GM12878 (cell line): ENCODE results near the gene FAM193A. TPM values are rescaled to one million over a fixed set of nuclear protein-coding genes. Genes with fewer than 3 reads are reported as not detected.
A peak's percentile ranks its signal among the peaks of the same experiment; 100 is the strongest.
"Not testable (repeated sequence)": the region's sequence is repeated elsewhere in the genome, so short reads cannot be mapped to it uniquely, and the experiment has no call there.

Source experiments
- ATAC-seq: fragments of 200-7000 bp; cut with Tn5 transposase; 3 replicates; pipeline ENCODE4 v1.9.1; 2020; ENCODE audit warnings: mild to moderate bottlenecking, moderate library complexity
- BruUV-seq: library from RNA; stranded (reverse); fragments of 400-500 nt; replicated peaks from 2 replicates; lab custom pipeline; 2021; lab: Mats Ljungman, UMichigan
- CTCF ChIA-PET: fragments of 300-600 bp; sonication (Branson Sonifier 250); formaldehyde crosslinking; extraction: SDS; loops from one replicate; lab custom pipeline; 2021; ENCODE audit warnings: inconsistent platforms; lab: Yijun Ruan, JAX
- POLR2A ChIA-PET: fragments of 350-600 bp; formaldehyde crosslinking; extraction: SDS; loops from one replicate; lab custom pipeline; 2021; ENCODE audit warnings: inconsistent platforms; lab: Charles Lee
- RAD21 ChIA-PET: fragments of 300-600 bp; sonication (Branson Sonifier 250); formaldehyde crosslinking; loops from one replicate; lab custom pipeline; 2023; ENCODE audit warnings: antibody characterized with exemption; ENCODE audit not compliant: unreplicated experiment; lab: Charles Lee
- SMC1A ChIA-PET: fragments of 300-600 bp; sonication (Branson Sonifier 250); formaldehyde crosslinking; loops from one replicate; lab custom pipeline; 2023; ENCODE audit not compliant: unreplicated experiment, uncharacterized antibody; lab: Charles Lee
- DNase-seq: peaks from one replicate; pipeline ENCODE4 v3.0.0-alpha.2; 2011; ENCODE audit warnings: low read depth, low spot score
- FAIRE-seq: peaks from 3 replicates; lab custom pipeline; 2011; peaks lifted over from hg19 to GRCh38; lab: Jason Lieb, UNC
- H2AFZ ChIP-seq: 2 replicates; pipeline ENCODE4 v1.6.0; 2011; ENCODE audit warnings: low read depth, low read length, control low read depth; ENCODE audit not compliant: control insufficient read depth
- H3K27ac ChIP-seq: 2 replicates; pipeline ENCODE4 v1.5.1; 2011; ENCODE audit warnings: control low read depth; ENCODE audit not compliant: control insufficient read depth, insufficient read depth
- H3K27me3 ChIP-seq, 2 experiments: replicated peaks in 1 of 2; 2 replicates each; pipeline versions ENCODE4 v1.6.0 to v1.6.1; 2011; ENCODE audit warnings: low read length in 1 of 2; ENCODE audit not compliant: control insufficient read depth in 2 of 2, insufficient read depth in 2 of 2
- H3K36me3 ChIP-seq, 2 experiments: 2 replicates each; pipeline ENCODE4 v1.5.1; 2011; ENCODE audit warnings: low read length in 1 of 2; ENCODE audit not compliant: control insufficient read depth in 2 of 2, insufficient read depth in 2 of 2
- H3K4me1 ChIP-seq: 2 replicates; pipeline ENCODE4 v1.6.1; 2011; ENCODE audit warnings: mild to moderate bottlenecking, low read length, moderate library complexity, mixed read lengths; ENCODE audit not compliant: control insufficient read depth, insufficient read depth
- H3K4me2 ChIP-seq: 2 replicates; pipeline ENCODE4 v1.6.0; 2011; ENCODE audit warnings: control low read depth; ENCODE audit not compliant: control insufficient read depth, insufficient read depth
- H3K4me3 ChIP-seq: fragments of 200-600 bp; sonication (generic); 2 replicates; pipeline ENCODE4 v1.5.1; 2016
- H3K79me2 ChIP-seq: 2 replicates; pipeline ENCODE4 v1.6.0; 2011; ENCODE audit warnings: low read length; ENCODE audit not compliant: control insufficient read depth, insufficient read depth
- H3K9ac ChIP-seq: 2 replicates; pipeline ENCODE4 v1.8.0; 2011; ENCODE audit warnings: low read length, control low read depth, mixed read lengths; ENCODE audit not compliant: control insufficient read depth, insufficient read depth
- H3K9me3 ChIP-seq: replicated peaks from 3 replicates; pipeline ENCODE4 v1.5.1; 2011; ENCODE audit warnings: mild to moderate bottlenecking, low read length; ENCODE audit not compliant: control insufficient read depth, insufficient read depth
- H4K20me1 ChIP-seq: 2 replicates; pipeline ENCODE4 v1.6.0; 2011; ENCODE audit not compliant: control insufficient read depth, insufficient read depth
- DPF2 ChIP-seq: fragments of 450-650 bp; IDR thresholded peaks from 2 replicates; pipeline ENCODE4 v1.6.1; 2017; ENCODE audit warnings: mild to moderate bottlenecking
- RFX5 ChIP-seq: IDR thresholded peaks from 2 replicates; pipeline ENCODE4 v1.6.1; 2011; ENCODE audit warnings: low read depth, low read length, improper control_type of control experiment
- WGBS: methylation state at CpG from one replicate; pipeline ENCODE4 v1.1.6; 2016; ENCODE audit warnings: low lambda C conversion rate; ENCODE audit not compliant: insufficient replicate concordance, insufficient coverage; ENCODE audit errors: missing lambda C conversion rate; 5-methylcytosine and 5-hydroxymethylcytosine counted together
- in situ Hi-C: fragments of 300-500 bp; cut with MboI; formaldehyde crosslinking; loops from 9 replicates; pipeline ENCODE4 v1.14.3; 2018; ENCODE audit warnings: mixed read lengths
- intact Hi-C: fragments of 100-400 bp; cut with micrococcal nuclease; formaldehyde crosslinking; loops from one replicate; pipeline ENCODE4 v1.14.2; 2022; ENCODE audit not compliant: unreplicated experiment
- polyA plus RNA-seq, 11 experiments: library from polyadenylated mRNA; depleted of rRNA in 4 of 11; unstranded in 6 of 11; stranded (reverse) in 5 of 11; fragments of >200 nt; fragmentation: Nextera tagmentation in 4 of 11; fragmentation: Illumina TruSeq in 1 of 11; extraction: Ambion mirVana in 4 of 11; extraction: Trizol in 1 of 11; gene quantifications; 1 replicate in 1 of 11; 2 replicates in 10 of 11; pipeline versions ENCODE4 v1.2.1 to v1.2.3, GENCODE V29; 2011 to 2016; ENCODE audit warnings: inconsistent platforms in 2 of 11, missing spikeins in 2 of 11, low read depth in 1 of 11
- total RNA-seq, 4 experiments: library from RNA; depleted of rRNA in 3 of 4; stranded (reverse); fragments of >200 nt in 3 of 4; fragmentation: Illumina TruSeq in 1 of 4; extraction: Trizol in 1 of 4; gene quantifications; 2 replicates each; pipeline versions ENCODE4 v1.2.1 to v1.2.3, GENCODE V29; 2013 to 2021
- TF ChIP-seq, protein P1 (sequence below): fragments of 450-650 bp; formaldehyde crosslinking; IDR thresholded peaks from 2 replicates; pipeline ENCODE4 v1.4.0; 2020; ENCODE audit warnings: mild to moderate bottlenecking, moderate library complexity
- TF ChIP-seq, protein P2 (sequence below): fragments of 450-650 bp; IDR thresholded peaks from 2 replicates; pipeline ENCODE4 v1.6.1; 2016; ENCODE audit warnings: mild to moderate bottlenecking

Gene FAM193A
- total and polyA plus RNA-seq, 10 of the 15 experiments (the other 5 are each of a cell fraction or from before 2014, with no cell fraction given), result 0.52 to 23.3 (median 7.4) TPM

DNA sequence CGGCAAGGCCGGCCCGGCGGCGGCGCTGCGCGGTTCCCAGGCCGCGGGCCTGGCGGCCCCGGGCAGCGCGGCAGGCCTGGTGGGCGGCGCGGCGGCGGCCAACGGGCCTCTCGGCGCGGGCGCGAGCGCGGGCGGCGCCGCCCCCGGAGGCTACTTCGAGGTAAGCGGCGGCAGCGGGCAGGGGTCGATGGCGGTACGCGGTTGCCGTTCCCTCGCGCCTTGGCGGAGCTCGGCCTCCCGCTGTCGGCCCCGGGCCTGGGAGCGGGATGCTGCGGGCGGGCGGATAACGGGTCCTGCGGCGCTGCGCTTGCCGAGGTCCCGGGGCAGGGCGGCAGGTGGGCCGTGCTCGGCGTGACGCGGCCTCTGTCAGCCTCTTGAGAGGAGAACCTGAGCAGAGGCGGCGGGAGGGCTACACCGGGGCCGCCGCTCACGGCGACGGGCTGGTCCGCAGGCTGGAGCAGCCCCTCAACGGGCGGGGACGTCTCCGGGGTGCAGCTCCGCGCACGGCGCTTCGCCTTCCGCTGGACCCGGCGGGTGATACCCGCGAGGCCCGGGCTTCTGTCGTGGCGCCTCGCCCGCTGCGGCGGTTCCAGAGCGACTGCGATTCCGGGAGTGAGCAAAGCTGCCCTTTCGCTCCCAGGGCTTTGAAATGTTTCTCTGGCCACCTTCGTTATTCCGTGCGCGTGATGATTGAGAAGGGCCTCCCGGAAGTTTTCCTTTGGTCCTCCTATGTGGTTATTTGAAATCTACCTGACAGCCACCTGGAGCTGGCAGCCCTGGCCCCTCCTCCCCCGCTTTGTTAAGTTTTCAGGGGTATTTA lies 774 bp downstream of the FAM193A start (continued):
- TF ChIP-seq, protein P1, sequence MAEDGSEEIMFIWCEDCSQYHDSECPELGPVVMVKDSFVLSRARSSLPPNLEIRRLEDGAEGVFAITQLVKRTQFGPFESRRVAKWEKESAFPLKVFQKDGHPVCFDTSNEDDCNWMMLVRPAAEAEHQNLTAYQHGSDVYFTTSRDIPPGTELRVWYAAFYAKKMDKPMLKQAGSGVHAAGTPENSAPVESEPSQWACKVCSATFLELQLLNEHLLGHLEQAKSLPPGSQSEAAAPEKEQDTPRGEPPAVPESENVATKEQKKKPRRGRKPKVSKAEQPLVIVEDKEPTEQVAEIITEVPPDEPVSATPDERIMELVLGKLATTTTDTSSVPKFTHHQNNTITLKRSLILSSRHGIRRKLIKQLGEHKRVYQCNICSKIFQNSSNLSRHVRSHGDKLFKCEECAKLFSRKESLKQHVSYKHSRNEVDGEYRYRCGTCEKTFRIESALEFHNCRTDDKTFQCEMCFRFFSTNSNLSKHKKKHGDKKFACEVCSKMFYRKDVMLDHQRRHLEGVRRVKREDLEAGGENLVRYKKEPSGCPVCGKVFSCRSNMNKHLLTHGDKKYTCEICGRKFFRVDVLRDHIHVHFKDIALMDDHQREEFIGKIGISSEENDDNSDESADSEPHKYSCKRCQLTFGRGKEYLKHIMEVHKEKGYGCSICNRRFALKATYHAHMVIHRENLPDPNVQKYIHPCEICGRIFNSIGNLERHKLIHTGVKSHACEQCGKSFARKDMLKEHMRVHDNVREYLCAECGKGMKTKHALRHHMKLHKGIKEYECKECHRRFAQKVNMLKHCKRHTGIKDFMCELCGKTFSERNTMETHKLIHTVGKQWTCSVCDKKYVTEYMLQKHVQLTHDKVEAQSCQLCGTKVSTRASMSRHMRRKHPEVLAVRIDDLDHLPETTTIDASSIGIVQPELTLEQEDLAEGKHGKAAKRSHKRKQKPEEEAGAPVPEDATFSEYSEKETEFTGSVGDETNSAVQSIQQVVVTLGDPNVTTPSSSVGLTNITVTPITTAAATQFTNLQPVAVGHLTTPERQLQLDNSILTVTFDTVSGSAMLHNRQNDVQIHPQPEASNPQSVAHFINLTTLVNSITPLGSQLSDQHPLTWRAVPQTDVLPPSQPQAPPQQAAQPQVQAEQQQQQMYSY (CRISPR knock-in tag), result no peak
- TF ChIP-seq DPF2 (peak; percentile 62), RFX5 (no peak)

DNA sequence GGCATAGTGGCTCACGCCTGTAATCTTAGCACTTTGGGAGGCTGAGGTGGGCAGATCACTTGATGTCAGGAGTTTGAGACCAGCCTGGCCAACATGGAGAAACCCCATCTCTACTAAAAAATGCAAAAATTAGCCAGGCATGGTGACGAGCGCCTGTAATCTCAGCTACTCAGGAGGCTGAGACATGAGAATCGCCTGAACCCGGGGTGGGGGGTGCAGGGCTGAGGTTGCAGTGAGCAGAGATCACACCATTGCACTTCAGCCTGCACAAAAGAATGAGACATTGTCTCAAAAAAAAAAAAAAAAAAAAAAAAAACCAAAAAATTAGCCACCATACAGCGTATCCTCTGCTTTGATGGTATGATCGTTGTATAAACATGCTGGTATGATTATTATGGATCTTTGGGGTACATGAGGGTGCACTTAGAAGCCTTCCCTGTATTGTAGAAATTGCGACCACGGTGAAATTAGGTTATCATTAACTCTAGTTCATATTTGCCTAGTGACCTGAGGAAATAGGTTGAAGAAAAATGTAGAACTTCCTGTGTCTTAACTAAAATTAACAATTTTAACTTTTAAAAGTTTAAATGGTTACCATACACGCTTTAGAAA lies 7.2 kb downstream of the FAM193A start:
- ATAC-seq, FAIRE-seq, CTCF ChIA-PET, DNase-seq, H3K27me3 ChIP-seq, H3K27ac ChIP-seq, BruUV-seq, H2AFZ ChIP-seq, H3K9me3 ChIP-seq, intact Hi-C loops, POLR2A ChIA-PET, H3K4me2 ChIP-seq, H4K20me1 ChIP-seq, H3K4me1 ChIP-seq, H3K9ac ChIP-seq, H3K36me3 ChIP-seq, in situ Hi-C loops, H3K4me3 ChIP-seq, RAD21 ChIA-PET: not testable (repeated sequence)
- TF ChIP-seq, protein P2, sequence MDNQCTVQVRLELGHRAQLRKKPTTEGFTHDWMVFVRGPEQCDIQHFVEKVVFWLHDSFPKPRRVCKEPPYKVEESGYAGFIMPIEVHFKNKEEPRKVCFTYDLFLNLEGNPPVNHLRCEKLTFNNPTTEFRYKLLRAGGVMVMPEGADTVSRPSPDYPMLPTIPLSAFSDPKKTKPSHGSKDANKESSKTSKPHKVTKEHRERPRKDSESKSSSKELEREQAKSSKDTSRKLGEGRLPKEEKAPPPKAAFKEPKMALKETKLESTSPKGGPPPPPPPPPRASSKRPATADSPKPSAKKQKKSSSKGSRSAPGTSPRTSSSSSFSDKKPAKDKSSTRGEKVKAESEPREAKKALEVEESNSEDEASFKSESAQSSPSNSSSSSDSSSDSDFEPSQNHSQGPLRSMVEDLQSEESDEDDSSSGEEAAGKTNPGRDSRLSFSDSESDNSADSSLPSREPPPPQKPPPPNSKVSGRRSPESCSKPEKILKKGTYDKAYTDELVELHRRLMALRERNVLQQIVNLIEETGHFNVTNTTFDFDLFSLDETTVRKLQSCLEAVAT, result 0 out of 2 replicates have a peak, but pooled peaks have one; percentile 15
- 91% methylated on average over 10 of the region's 10 CpGs for WGBS
- H3K79me2 ChIP-seq, result peaks cover 77% of the 10 kb centered on the region
- SMC1A ChIA-PET, result interaction anchor here (1.4 kb wide), 1 partner anchor 72 kb away, joined by 3 read pairs; no protein-coding TSS in a partner anchor
